HG03469 (cell line): ENCODE measurements around the gene SHC3.

Experiments used
- ATAC-seq: cut with Tn5 transposase; IDR thresholded peaks from one replicate; pipeline ENCODE4 v1.9.1; 2021; ENCODE audit warnings: mild to moderate bottlenecking, moderate library complexity, moderate number of reproducible peaks; ENCODE audit not compliant: unreplicated experiment

Gene SHC3

GRCh38 chr9:89186960-89187359 is 8.3 kb upstream of the SHC3 start:
- no peak for ATAC-seq

- ATAC-seq: no peak
Measured at GRCh38 chr9:89185980-89186379, 7.4 kb upstream of the SHC3 start.

GRCh38 chr9:89183146-89183545 is 4.5 kb upstream of the SHC3 start:
- no peak for ATAC-seq

GRCh38 chr9:89182369-89182768 is 3.8 kb upstream of the SHC3 start:
- no peak for ATAC-seq

- peak; percentile 46 for ATAC-seq
Measured at GRCh38 chr9:89179895-89180734, 1.5 kb upstream of the SHC3 start.

- ATAC-seq: no peak
Measured at GRCh38 chr9:89179540-89179894, 899 bp upstream of the SHC3 start.

- ATAC-seq: no peak
Measured at GRCh38 chr9:89178830-89179539, 367 bp upstream of the SHC3 start.

- ATAC-seq: no peak
Measured at GRCh38 chr9:89177012-89177943, 1.3 kb downstream of the SHC3 start.

GRCh38 chr9:89175828-89176261 is 2.8 kb downstream of the SHC3 start:
- ATAC-seq: no peak

- ATAC-seq: no peak
Measured at GRCh38 chr9:89174291-89174690, 4.3 kb downstream of the SHC3 start.

GRCh38 chr9:89173072-89173471 is 5.5 kb downstream of the SHC3 start:
- ATAC-seq: no peak

- ATAC-seq: no peak
Measured at GRCh38 chr9:89172398-89172797, 6.2 kb downstream of the SHC3 start.

- no peak for ATAC-seq
Measured at GRCh38 chr9:89171693-89172092, 6.9 kb downstream of the SHC3 start.

- no peak for ATAC-seq
Measured at GRCh38 chr9:89171231-89171630, 7.4 kb downstream of the SHC3 start.

- ATAC-seq: no peak
Measured at GRCh38 chr9:89168901-89169813, 9.5 kb downstream of the SHC3 start.

- ATAC-seq: no peak
Measured at GRCh38 chr9:89167788-89168187, 10.8 kb downstream of the SHC3 start.

- no peak for ATAC-seq
Measured at GRCh38 chr9:89166852-89167251, 11.8 kb downstream of the SHC3 start.

GRCh38 chr9:89165880-89166279 is 12.7 kb downstream of the SHC3 start:
- ATAC-seq: no peak

- ATAC-seq: no peak
Measured at GRCh38 chr9:89165341-89165740, 13.3 kb downstream of the SHC3 start.

- ATAC-seq: no peak
Measured at GRCh38 chr9:89161221-89161620, 17.4 kb downstream of the SHC3 start.
